WTC11 (cell line): ENCODE results near the gene FHL3. TPM values are rescaled to one million over a fixed set of nuclear protein-coding genes. Genes with fewer than 3 reads are reported as not detected.

Source experiments
- ATAC-seq: fragments of 200-7000 bp; cut with Tn5 transposase; 2 replicates; pipeline ENCODE4 v1.10.0; 2021; ENCODE audit warnings: mild to moderate bottlenecking, moderate library complexity
- CTCF ChIA-PET: fragments of 300-600 bp; sonication (Branson Sonifier 250); formaldehyde crosslinking; loops from one replicate; lab custom pipeline; 2021; ENCODE audit warnings: antibody characterized with exemption; lab: Charles Lee
- POLR2A ChIA-PET: fragments of 350-600 bp; sonication (Branson Sonifier 250); formaldehyde crosslinking; loops from one replicate; lab custom pipeline; 2021; ENCODE audit warnings: antibody characterized with exemption; lab: Charles Lee
- DNase-seq: peaks from one replicate; pipeline ENCODE4 v3.0.0; 2021; ENCODE audit warnings: low spot score
- H3K27ac Mint-ChIP-seq: 2 replicates; pipeline ENCODE4 v1.8.0; 2021; ENCODE audit warnings: mixed read lengths
- H3K27me3 Mint-ChIP-seq: 2 replicates; pipeline ENCODE4 v1.8.0; 2021; ENCODE audit warnings: low read depth, mild to moderate bottlenecking, moderate library complexity, mixed read lengths
- H3K36me3 Mint-ChIP-seq: 2 replicates; pipeline ENCODE4 v1.8.0; 2021; ENCODE audit warnings: mixed read lengths
- H3K4me1 Mint-ChIP-seq: 2 replicates; pipeline ENCODE4 v1.8.0; 2022; ENCODE audit warnings: mixed read lengths
- H3K4me3 Mint-ChIP-seq: 2 replicates; pipeline ENCODE4 v1.8.0; 2021; ENCODE audit warnings: mild to moderate bottlenecking, moderate library complexity, mixed read lengths
- H3K9me3 Mint-ChIP-seq: 2 replicates; pipeline ENCODE4 v1.8.0; 2021; ENCODE audit warnings: mixed read lengths
- ARID4B ChIP-seq: sonication (generic); formaldehyde crosslinking; IDR thresholded peaks from 2 replicates; pipeline ENCODE4 v1.8.0; 2023; ENCODE audit warnings: missing genetic modification reagents, mild to moderate bottlenecking, borderline replicate concordance
- CREM ChIP-seq: sonication (generic); formaldehyde crosslinking; IDR thresholded peaks from 2 replicates; pipeline ENCODE4 v1.8.1; 2022; ENCODE audit warnings: mild to moderate bottlenecking, missing genetic modification reagents, moderate library complexity
- E2F5 ChIP-seq: sonication (generic); formaldehyde crosslinking; IDR thresholded peaks from 2 replicates; pipeline ENCODE4 v1.8.1; 2022; ENCODE audit warnings: mild to moderate bottlenecking, moderate library complexity, missing genetic modification reagents
- ELF4 ChIP-seq: sonication (generic); formaldehyde crosslinking; IDR thresholded peaks from 2 replicates; pipeline ENCODE4 v1.8.1; 2022; ENCODE audit warnings: low read depth, mild to moderate bottlenecking, moderate library complexity, missing genetic modification reagents
- ESRRA ChIP-seq: sonication (generic); formaldehyde crosslinking; IDR thresholded peaks from 2 replicates; pipeline ENCODE4 v1.8.1; 2022; ENCODE audit warnings: mild to moderate bottlenecking, missing genetic modification reagents, borderline replicate concordance
- ETV6 ChIP-seq: sonication (generic); formaldehyde crosslinking; IDR thresholded peaks from 2 replicates; pipeline ENCODE4 v1.8.1; 2022; ENCODE audit warnings: mild to moderate bottlenecking, missing genetic modification reagents
- FOXK1 ChIP-seq: sonication (generic); formaldehyde crosslinking; IDR thresholded peaks from 2 replicates; pipeline ENCODE4 v1.8.0; 2022; ENCODE audit warnings: mild to moderate bottlenecking, moderate library complexity, missing genetic modification reagents
- GABPB1 ChIP-seq: sonication (generic); formaldehyde crosslinking; IDR thresholded peaks from 2 replicates; pipeline ENCODE4 v1.8.1; 2023; ENCODE audit warnings: mild to moderate bottlenecking, missing genetic modification reagents
- GTF2I ChIP-seq: fragments of 250-450 bp; sonication (Bioruptor Pico); conservative IDR thresholded peaks from 2 replicates; pipeline ENCODE4 v1.4.0; 2021; ENCODE audit warnings: mild to moderate bottlenecking
- HMGA2 ChIP-seq: fragments of 250-450 bp; sonication (Bioruptor Pico); IDR thresholded peaks from 2 replicates; pipeline ENCODE4 v1.4.0; 2021; ENCODE audit warnings: mild to moderate bottlenecking, moderate library complexity
- HMGXB4 ChIP-seq: sonication (generic); formaldehyde crosslinking; IDR thresholded peaks from 2 replicates; pipeline ENCODE4 v1.8.1; 2023; ENCODE audit warnings: mild to moderate bottlenecking, moderate library complexity, missing genetic modification reagents
- JUN ChIP-seq: sonication (generic); formaldehyde crosslinking; IDR thresholded peaks from 2 replicates; pipeline ENCODE4 v1.8.0; 2023; ENCODE audit warnings: mild to moderate bottlenecking, missing genetic modification reagents
- MAX ChIP-seq: sonication (generic); formaldehyde crosslinking; IDR thresholded peaks from 2 replicates; pipeline ENCODE4 v1.8.0; 2022; ENCODE audit warnings: mild to moderate bottlenecking, missing genetic modification reagents
- NFATC4 ChIP-seq: fragments of 250-450 bp; sonication (Bioruptor Pico); IDR thresholded peaks from 2 replicates; pipeline ENCODE4 v1.9.0; 2021; ENCODE audit warnings: mild to moderate bottlenecking
- NR2C2 ChIP-seq: sonication (generic); formaldehyde crosslinking; IDR thresholded peaks from 2 replicates; pipeline ENCODE4 v1.8.0; 2022; ENCODE audit warnings: mild to moderate bottlenecking, missing genetic modification reagents
- OVOL2 ChIP-seq: fragments of 250-450 bp; sonication (Bioruptor Pico); IDR thresholded peaks from 2 replicates; pipeline ENCODE4 v1.9.0; 2021; ENCODE audit warnings: mild to moderate bottlenecking, borderline replicate concordance
- STAT6 ChIP-seq: sonication (generic); formaldehyde crosslinking; conservative IDR thresholded peaks from 2 replicates; pipeline ENCODE4 v1.8.1; 2023; ENCODE audit warnings: mild to moderate bottlenecking, low read depth, missing genetic modification reagents, moderate library complexity
- TCF7 ChIP-seq: sonication (generic); formaldehyde crosslinking; IDR thresholded peaks from 2 replicates; pipeline ENCODE4 v1.8.0; 2022; ENCODE audit warnings: mild to moderate bottlenecking, low read depth, missing genetic modification reagents, moderate library complexity
- USF1 ChIP-seq: sonication (generic); formaldehyde crosslinking; IDR thresholded peaks from 2 replicates; pipeline ENCODE4 v1.8.0; 2022; ENCODE audit warnings: mild to moderate bottlenecking, missing genetic modification reagents
- ZBTB43 ChIP-seq: sonication (generic); formaldehyde crosslinking; IDR thresholded peaks from 2 replicates; pipeline ENCODE4 v1.8.1; 2023; ENCODE audit warnings: mild to moderate bottlenecking, missing genetic modification reagents
- ZMAT4 ChIP-seq: fragments of 250-450 bp; sonication (Bioruptor Pico); IDR thresholded peaks from 2 replicates; pipeline ENCODE4 v1.9.0; 2021; ENCODE audit warnings: mild to moderate bottlenecking
- ZNF232 ChIP-seq: sonication (generic); formaldehyde crosslinking; IDR thresholded peaks from 2 replicates; pipeline ENCODE4 v1.8.0; 2022; ENCODE audit warnings: mild to moderate bottlenecking, missing genetic modification reagents
- ZNF263 ChIP-seq: sonication (generic); formaldehyde crosslinking; IDR thresholded peaks from 2 replicates; pipeline ENCODE4 v1.8.1; 2022; ENCODE audit warnings: low read depth, mild to moderate bottlenecking, moderate library complexity, missing genetic modification reagents
- ZNF423 ChIP-seq: fragments of 250-450 bp; sonication (Bioruptor Pico); IDR thresholded peaks from 2 replicates; pipeline ENCODE4 v2.1.2; 2022; ENCODE audit warnings: mild to moderate bottlenecking, moderate library complexity
- total RNA-seq: library from RNA; stranded (reverse); gene quantifications from 3 replicates; pipeline ENCODE4 v1.2.3, GENCODE V29; 2021

FHL3 gene
- total RNA-seq, 1 experiment from 2014 or later, result 34.4 TPM

GRCh38 chr1:38012363-38013226 lies 7.3 kb upstream of the FHL3 start, which contains the start of gene UTP11:
UTP11 (plus strand) TSS chr1:38012734; CDS start chr1:38012803, 69 bp downstream.
- Mint-ChIP-seq H3K27me3 (peaks cover 9% of the 10 kb centered on the region), H3K27ac (peak within 1 kb of the TSS; percentile 94), H3K9me3 (peaks cover 3% of the 10 kb centered on the region; the same call in 1 of the 2 replicates), H3K4me1 (peaks cover 21% of the 10 kb centered on the region), H3K4me3 (peak within 1 kb of the TSS; percentile 95), H3K36me3 (peaks cover 18% of the 10 kb centered on the region)
- peak; percentile 93 for DNase-seq
- ChIA-PET POLR2A (interaction anchor here (0.8 to 1.2 kb wide), 5 partner anchors 12 to 41 kb away, joined by 3 to 5 read pairs (median 4); partner anchors contain the start of gene SF3A3), CTCF (interaction anchor here (0.7 to 2.0 kb wide), 6 partner anchors 11 to 596 kb away, joined by 3 to 10 read pairs (median 4); partner anchors contain the start of gene SF3A3)
- peak; percentile 92 for ATAC-seq
- no peak for TF ChIP-seq ZNF423
- TF ChIP-seq FOXK1 (CRISPR knock-in tag), result peak; percentile 95
- no peak for TF ChIP-seq OVOL2 (CRISPR knock-in tag)
- TF ChIP-seq GABPB1 (CRISPR knock-in tag), result peak; percentile 5
- peak; percentile 96 for TF ChIP-seq USF1 (CRISPR knock-in tag)
- TF ChIP-seq ESRRA (CRISPR knock-in tag), result peak; percentile 85; the same call in 1 of the 2 replicates
- 0 out of 2 replicates have a peak, but pooled peaks have one; percentile 42 for TF ChIP-seq ZNF263
- peak; percentile 70; the same call in 1 of the 2 replicates for TF ChIP-seq HMGXB4 (CRISPR knock-in tag)
- TF ChIP-seq NFATC4 (CRISPR knock-in tag), result no peak
- TF ChIP-seq NR2C2, result no peak; the same call in 1 of the 2 replicates
- no peak for TF ChIP-seq STAT6 (CRISPR knock-in tag)
- TF ChIP-seq GTF2I (CRISPR knock-in tag), result no peak
- peak; percentile 99 for TF ChIP-seq ZNF232
- TF ChIP-seq CREM (CRISPR knock-in tag), result peak; percentile 94
- TF ChIP-seq ETV6 (CRISPR knock-in tag), result peak; percentile 99
- TF ChIP-seq ZMAT4, result no peak
- peak; percentile 100 for TF ChIP-seq MAX
- peak; percentile 82; the same call in 1 of the 2 replicates for TF ChIP-seq TCF7 (CRISPR knock-in tag)
- TF ChIP-seq ELF4 (CRISPR knock-in tag), result no peak
- peak; percentile 98 for TF ChIP-seq ARID4B (CRISPR knock-in tag)
- TF ChIP-seq E2F5, result peak; percentile 95
- peak; percentile 95; the same call in 1 of the 2 replicates for TF ChIP-seq JUN (CRISPR knock-in tag)
- peak; percentile 78; the same call in 1 of the 2 replicates for TF ChIP-seq ZBTB43 (CRISPR knock-in tag)
- no peak for TF ChIP-seq HMGA2 (CRISPR knock-in tag)
